HG03095 (cell line): ENCODE results near the gene NOC4L.
"Not testable (repeated sequence)": the region's sequence is repeated elsewhere in the genome, so short reads cannot be mapped to it uniquely, and the experiment has no call there.

ENCODE experiments used
- ATAC-seq: cut with Tn5 transposase; IDR thresholded peaks from one replicate; pipeline ENCODE4 v1.9.1; 2021; ENCODE audit warnings: moderate library complexity; ENCODE audit not compliant: unreplicated experiment

The NOC4L gene

GRCh38 chr12:132144115-132144809 lies at the start of gene NOC4L, which contains the start of gene DDX51:
TSS of gene NOC4L (plus strand) at chr12:132144457. CDS start at chr12:132144489, 32 bp downstream.
TSS of gene DDX51 (minus strand) at chr12:132144319. CDS start at chr12:132144296, 23 bp downstream.
- ATAC-seq, result peak; percentile 68

- ATAC-seq, result no peak
These were observed 48.5 kb upstream of the NOC4L start for GRCh38 chr12:132095520-132096409.

- no peak for ATAC-seq
These were observed 44.5 kb upstream of the NOC4L start for GRCh38 chr12:132099739-132100138.

- no peak for ATAC-seq
These were observed 43.8 kb upstream of the NOC4L start for GRCh38 chr12:132100306-132101065.

- ATAC-seq, result no peak
These were observed 42.0 kb upstream of the NOC4L start for GRCh38 chr12:132102297-132102696.

GRCh38 chr12:132103072-132103471 lies 41.2 kb upstream of the NOC4L start:
- ATAC-seq, result not testable (repeated sequence)

GRCh38 chr12:132103542-132104308 lies 40.5 kb upstream of the NOC4L start:
- ATAC-seq, result no peak

GRCh38 chr12:132105467-132105866 lies 38.8 kb upstream of the NOC4L start:
- ATAC-seq, result no peak

- no peak for ATAC-seq
These were observed 37.3 kb upstream of the NOC4L start for GRCh38 chr12:132106921-132107320.

- no peak for ATAC-seq
These were observed 35.9 kb upstream of the NOC4L start for GRCh38 chr12:132108211-132108832.

- ATAC-seq, result no peak
These were observed 34.5 kb upstream of the NOC4L start for GRCh38 chr12:132109741-132110140.

- no peak for ATAC-seq
These were observed 33.6 kb upstream of the NOC4L start for GRCh38 chr12:132110677-132111076.

- no peak for ATAC-seq
These were observed 32.5 kb upstream of the NOC4L start for GRCh38 chr12:132111654-132112304.

GRCh38 chr12:132114667-132115066 lies 29.6 kb upstream of the NOC4L start:
- ATAC-seq, result no peak

- no peak for ATAC-seq
These were observed 28.8 kb upstream of the NOC4L start for GRCh38 chr12:132115500-132115899.

GRCh38 chr12:132116709-132117557 lies 27.3 kb upstream of the NOC4L start:
- no peak for ATAC-seq

- no peak for ATAC-seq
These were observed 26.7 kb upstream of the NOC4L start for GRCh38 chr12:132117558-132117875.

GRCh38 chr12:132118876-132119275 lies 25.4 kb upstream of the NOC4L start:
- no peak for ATAC-seq

GRCh38 chr12:132121283-132121682 lies 23.0 kb upstream of the NOC4L start:
- ATAC-seq, result no peak
